PC-9 (cell line): ENCODE measurements around the gene AUP1.

Source experiments
- CTCF ChIP-seq: fragments of 200-600 bp; sonication (generic); conservative IDR thresholded peaks from 2 replicates; pipeline ENCODE4 v1.6.1; 2017; ENCODE audit warnings: mixed run types, antibody characterized with exemption, mild to moderate bottlenecking, moderate library complexity
- EZH2 ChIP-seq: fragments of 200-600 bp; sonication (generic); IDR thresholded peaks from 2 replicates; pipeline ENCODE4 v1.8.0; 2017; ENCODE audit warnings: antibody characterized with exemption, low read depth

GRCh38 chr2:74512744-74513604 lies 16.5 kb downstream of the AUP1 start:
- TF ChIP-seq CTCF (no peak), EZH2 (no peak)
